ENCODE results near the gene TNN. TPM values are rescaled to one million over a fixed set of nuclear protein-coding genes. Genes with fewer than 3 reads are reported as not detected.

Gene TNN
- total RNA-seq, 1 donor from 2014 or later, result not detected

- no peaks in the 10 kb centered on the region for H3K36me3 Mint-ChIP-seq (ENCODE audit: low read depth)
- H3K4me1 Mint-ChIP-seq (ENCODE audit: low read depth), result peaks cover 3% of the 10 kb centered on the region
- no peak overlapping the region for H3K4me3 Mint-ChIP-seq (ENCODE audit: low read depth)
- H3K9me3 Mint-ChIP-seq, result no peaks in the 10 kb centered on the region
- H3K27me3 Mint-ChIP-seq (ENCODE audit: low read depth), result peaks cover 4% of the 10 kb centered on the region
- no peak for DNase-seq (ENCODE audit: low spot score)
- intact Hi-C loops (cut with micrococcal nuclease), result loop anchor here (10.0 kb wide), 1 partner anchor 354 kb away; no protein-coding TSS in a partner anchor
- no peak overlapping the region for H3K27ac Mint-ChIP-seq
Measured at GRCh38 chr1:175128523-175128922, 60.9 kb downstream of the TNN start.

- DNase-seq (ENCODE audit: low spot score), result no peak
- no peak overlapping the region for H3K4me3 Mint-ChIP-seq (ENCODE audit: low read depth)
- peaks cover 3% of the 10 kb centered on the region for H3K4me1 Mint-ChIP-seq (ENCODE audit: low read depth)
- H3K27me3 Mint-ChIP-seq (ENCODE audit: low read depth), result peaks cover 5% of the 10 kb centered on the region
- H3K36me3 Mint-ChIP-seq (ENCODE audit: low read depth), result no peaks in the 10 kb centered on the region
- H3K9me3 Mint-ChIP-seq, result no peaks in the 10 kb centered on the region
- H3K27ac Mint-ChIP-seq, result no peak overlapping the region
- intact Hi-C loops (cut with micrococcal nuclease), result loop anchor here (10.0 kb wide), 1 partner anchor 354 kb away; no protein-coding TSS in a partner anchor
Measured at GRCh38 chr1:175129182-175129581, 61.5 kb downstream of the TNN start.

- no peak for DNase-seq (ENCODE audit: low spot score)
- intact Hi-C loops (cut with micrococcal nuclease), result loop anchor here (10.0 kb wide), 1 partner anchor 355 kb away; no protein-coding TSS in a partner anchor
- peaks cover 4% of the 10 kb centered on the region for H3K4me1 Mint-ChIP-seq (ENCODE audit: low read depth)
- H3K36me3 Mint-ChIP-seq (ENCODE audit: low read depth), result no peaks in the 10 kb centered on the region
- no peak overlapping the region for H3K27ac Mint-ChIP-seq
- H3K4me3 Mint-ChIP-seq (ENCODE audit: low read depth), result no peak overlapping the region
- peaks cover 7% of the 10 kb centered on the region for H3K27me3 Mint-ChIP-seq (ENCODE audit: low read depth)
- H3K9me3 Mint-ChIP-seq, result no peaks in the 10 kb centered on the region
Measured at GRCh38 chr1:175129644-175129996, 62.0 kb downstream of the TNN start.

- H3K27me3 Mint-ChIP-seq (ENCODE audit: low read depth), result peaks cover 10% of the 10 kb centered on the region
- peaks cover 6% of the 10 kb centered on the region for H3K4me1 Mint-ChIP-seq (ENCODE audit: low read depth)
- H3K4me3 Mint-ChIP-seq (ENCODE audit: low read depth), result no peak overlapping the region
- DNase-seq (ENCODE audit: low spot score), result no peak
- no peaks in the 10 kb centered on the region for H3K36me3 Mint-ChIP-seq (ENCODE audit: low read depth)
- intact Hi-C loops (cut with micrococcal nuclease), result loop anchor here (10.0 kb wide), 1 partner anchor 355 kb away; no protein-coding TSS in a partner anchor
- no peaks in the 10 kb centered on the region for H3K9me3 Mint-ChIP-seq
- no peak overlapping the region for H3K27ac Mint-ChIP-seq
Measured at GRCh38 chr1:175129997-175130648, 62.5 kb downstream of the TNN start.

- peaks cover 6% of the 10 kb centered on the region for H3K4me1 Mint-ChIP-seq (ENCODE audit: low read depth)
- H3K27me3 Mint-ChIP-seq (ENCODE audit: low read depth), result peaks cover 13% of the 10 kb centered on the region
- intact Hi-C loops (cut with micrococcal nuclease), result no loop called here
- no peak overlapping the region for H3K27ac Mint-ChIP-seq
- H3K36me3 Mint-ChIP-seq (ENCODE audit: low read depth), result no peaks in the 10 kb centered on the region
- DNase-seq (ENCODE audit: low spot score), result no peak
- no peaks in the 10 kb centered on the region for H3K9me3 Mint-ChIP-seq
- no peak overlapping the region for H3K4me3 Mint-ChIP-seq (ENCODE audit: low read depth)
Measured at GRCh38 chr1:175130649-175131045, 63.0 kb downstream of the TNN start.

GRCh38 chr1:175131095-175131494 is 63.5 kb downstream of the TNN start:
- no peaks in the 10 kb centered on the region for H3K9me3 Mint-ChIP-seq
- peaks cover 18% of the 10 kb centered on the region for H3K27me3 Mint-ChIP-seq (ENCODE audit: low read depth)
- no peak for DNase-seq (ENCODE audit: low spot score)
- H3K36me3 Mint-ChIP-seq (ENCODE audit: low read depth), result no peaks in the 10 kb centered on the region
- H3K4me1 Mint-ChIP-seq (ENCODE audit: low read depth), result peaks cover 8% of the 10 kb centered on the region
- intact Hi-C loops (cut with micrococcal nuclease), result no loop called here
- no peak overlapping the region for H3K4me3 Mint-ChIP-seq (ENCODE audit: low read depth)
- H3K27ac Mint-ChIP-seq, result no peak overlapping the region

GRCh38 chr1:175132436-175132835 is 64.8 kb downstream of the TNN start:
- DNase-seq (ENCODE audit: low spot score), result no peak
- H3K4me3 Mint-ChIP-seq (ENCODE audit: low read depth), result no peak overlapping the region
- peaks cover 10% of the 10 kb centered on the region for H3K4me1 Mint-ChIP-seq (ENCODE audit: low read depth)
- no peak overlapping the region for H3K27ac Mint-ChIP-seq
- intact Hi-C loops (cut with micrococcal nuclease), result no loop called here
- no peaks in the 10 kb centered on the region for H3K9me3 Mint-ChIP-seq
- no peaks in the 10 kb centered on the region for H3K36me3 Mint-ChIP-seq (ENCODE audit: low read depth)
- H3K27me3 Mint-ChIP-seq (ENCODE audit: low read depth), result peaks cover 25% of the 10 kb centered on the region

GRCh38 chr1:175133673-175134435 is 66.2 kb downstream of the TNN start:
- intact Hi-C loops (cut with micrococcal nuclease), result no loop called here
- Mint-ChIP-seq H3K9me3 (no peaks in the 10 kb centered on the region), H3K27me3 (ENCODE audit: low read depth) (peaks cover 31% of the 10 kb centered on the region), H3K4me3 (ENCODE audit: low read depth) (no peak overlapping the region), H3K36me3 (ENCODE audit: low read depth) (no peaks in the 10 kb centered on the region), H3K4me1 (ENCODE audit: low read depth) (peaks cover 10% of the 10 kb centered on the region), H3K27ac (no peak overlapping the region)
- DNase-seq (ENCODE audit: low spot score), result no peak

GRCh38 chr1:175134500-175134899 is 66.9 kb downstream of the TNN start:
- no peaks in the 10 kb centered on the region for H3K36me3 Mint-ChIP-seq (ENCODE audit: low read depth)
- no peaks in the 10 kb centered on the region for H3K9me3 Mint-ChIP-seq
- H3K27ac Mint-ChIP-seq, result no peak overlapping the region
- DNase-seq (ENCODE audit: low spot score), result no peak
- H3K4me1 Mint-ChIP-seq (ENCODE audit: low read depth), result peaks cover 10% of the 10 kb centered on the region
- peaks cover 32% of the 10 kb centered on the region for H3K27me3 Mint-ChIP-seq (ENCODE audit: low read depth)
- intact Hi-C loops (cut with micrococcal nuclease), result no loop called here
- no peak overlapping the region for H3K4me3 Mint-ChIP-seq (ENCODE audit: low read depth)

GRCh38 chr1:175136246-175136645 is 68.6 kb downstream of the TNN start:
- Mint-ChIP-seq H3K27ac (no peak overlapping the region), H3K4me1 (ENCODE audit: low read depth) (peaks cover 6% of the 10 kb centered on the region), H3K9me3 (no peaks in the 10 kb centered on the region), H3K4me3 (ENCODE audit: low read depth) (no peak overlapping the region), H3K36me3 (ENCODE audit: low read depth) (no peaks in the 10 kb centered on the region), H3K27me3 (ENCODE audit: low read depth) (peaks cover 32% of the 10 kb centered on the region)
- intact Hi-C loops (cut with micrococcal nuclease), result no loop called here
- no peak for DNase-seq (ENCODE audit: low spot score)

- no peak for DNase-seq (ENCODE audit: low spot score)
- Mint-ChIP-seq H3K4me1 (ENCODE audit: low read depth) (peaks cover 6% of the 10 kb centered on the region), H3K36me3 (ENCODE audit: low read depth) (no peaks in the 10 kb centered on the region), H3K9me3 (no peaks in the 10 kb centered on the region), H3K27me3 (ENCODE audit: low read depth) (peaks cover 32% of the 10 kb centered on the region), H3K27ac (no peak overlapping the region), H3K4me3 (ENCODE audit: low read depth) (no peak overlapping the region)
- intact Hi-C loops (cut with micrococcal nuclease), result no loop called here
Measured at GRCh38 chr1:175137369-175137768, 69.7 kb downstream of the TNN start.

GRCh38 chr1:175138579-175138978 is 70.9 kb downstream of the TNN start:
- intact Hi-C loops (cut with micrococcal nuclease), result no loop called here
- Mint-ChIP-seq H3K9me3 (no peaks in the 10 kb centered on the region), H3K27me3 (ENCODE audit: low read depth) (peaks cover 29% of the 10 kb centered on the region), H3K4me3 (ENCODE audit: low read depth) (no peak overlapping the region), H3K36me3 (ENCODE audit: low read depth) (no peaks in the 10 kb centered on the region), H3K27ac (no peak overlapping the region), H3K4me1 (ENCODE audit: low read depth) (peaks cover 6% of the 10 kb centered on the region)
- no peak for DNase-seq (ENCODE audit: low spot score)

GRCh38 chr1:175145899-175146528 is 78.4 kb downstream of the TNN start:
- Mint-ChIP-seq H3K4me1 (ENCODE audit: low read depth) (no peaks in the 10 kb centered on the region), H3K27ac (no peak overlapping the region), H3K36me3 (ENCODE audit: low read depth) (no peaks in the 10 kb centered on the region), H3K9me3 (no peaks in the 10 kb centered on the region), H3K4me3 (ENCODE audit: low read depth) (no peak overlapping the region), H3K27me3 (ENCODE audit: low read depth) (peaks cover 21% of the 10 kb centered on the region)
- no peak for DNase-seq (ENCODE audit: low spot score)
- intact Hi-C loops (cut with micrococcal nuclease), result loop anchor here (5.0 kb wide), 1 partner anchor 119 kb away; no protein-coding TSS in a partner anchor

All from activated T-helper 2 cell treated with anti-CD3 and anti-CD28 coated beads, Interferon-gamma antibody, Interleukin-2, Interleukin-4, amounts not matched to agents 10 μg/mL and 5 μg/mL and 100 μg/mL, durations not matched to agents 14 hours and 24 hours and 36 hours (primary cell).